Ovary (tissue), 3 donors: ENCODE results near the gene UCK2.

Experiments used
- EP300 ChIP-seq: sonication (generic); formaldehyde crosslinking; IDR thresholded peaks from one replicate; pipeline ENCODE4 v1.6.1; 2017; ENCODE audit warnings: antibody characterized with exemption
- POLR2A ChIP-seq: fragments of 450-650 bp; IDR thresholded peaks from one replicate; pipeline ENCODE4 v1.6.1; 2017; ENCODE audit warnings: antibody characterized with exemption, mild to moderate bottlenecking, moderate library complexity
- TF ChIP-seq, protein P1 (sequence below), 3 donors: fragments of 450-650 bp in 2 of 3; fragments of 200-600 bp in 1 of 3; IDR thresholded peaks; one replicate each; pipeline versions ENCODE4 v1.5.1 to v1.8.0; 2016 to 2022; ENCODE audit warnings: antibody characterized with exemption in 3 of 3, mild to moderate bottlenecking in 1 of 3
- donor health status: DM: no; HTN: no; CAD: no.

- TF ChIP-seq, protein P1, sequence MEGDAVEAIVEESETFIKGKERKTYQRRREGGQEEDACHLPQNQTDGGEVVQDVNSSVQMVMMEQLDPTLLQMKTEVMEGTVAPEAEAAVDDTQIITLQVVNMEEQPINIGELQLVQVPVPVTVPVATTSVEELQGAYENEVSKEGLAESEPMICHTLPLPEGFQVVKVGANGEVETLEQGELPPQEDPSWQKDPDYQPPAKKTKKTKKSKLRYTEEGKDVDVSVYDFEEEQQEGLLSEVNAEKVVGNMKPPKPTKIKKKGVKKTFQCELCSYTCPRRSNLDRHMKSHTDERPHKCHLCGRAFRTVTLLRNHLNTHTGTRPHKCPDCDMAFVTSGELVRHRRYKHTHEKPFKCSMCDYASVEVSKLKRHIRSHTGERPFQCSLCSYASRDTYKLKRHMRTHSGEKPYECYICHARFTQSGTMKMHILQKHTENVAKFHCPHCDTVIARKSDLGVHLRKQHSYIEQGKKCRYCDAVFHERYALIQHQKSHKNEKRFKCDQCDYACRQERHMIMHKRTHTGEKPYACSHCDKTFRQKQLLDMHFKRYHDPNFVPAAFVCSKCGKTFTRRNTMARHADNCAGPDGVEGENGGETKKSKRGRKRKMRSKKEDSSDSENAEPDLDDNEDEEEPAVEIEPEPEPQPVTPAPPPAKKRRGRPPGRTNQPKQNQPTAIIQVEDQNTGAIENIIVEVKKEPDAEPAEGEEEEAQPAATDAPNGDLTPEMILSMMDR (IDR thresholded peaks at IDR 0.05): no peak
- TF ChIP-seq POLR2A (no peak), EP300 (no peak)
Measured at GRCh38 chr1:165875604-165876003, 48.2 kb downstream of the UCK2 start.
